ENCODE measurements around the gene TNFRSF1B. TPM values are rescaled to one million over a fixed set of nuclear protein-coding genes. Genes with fewer than 3 reads are reported as not detected.

TNFRSF1B gene
- total and polyA plus RNA-seq, 9 of the 15 experiments (the other 6 are each of a cell fraction or from before 2014, with no cell fraction given): 8.8 to 91.3 (median 36.0) TPM

DNA sequence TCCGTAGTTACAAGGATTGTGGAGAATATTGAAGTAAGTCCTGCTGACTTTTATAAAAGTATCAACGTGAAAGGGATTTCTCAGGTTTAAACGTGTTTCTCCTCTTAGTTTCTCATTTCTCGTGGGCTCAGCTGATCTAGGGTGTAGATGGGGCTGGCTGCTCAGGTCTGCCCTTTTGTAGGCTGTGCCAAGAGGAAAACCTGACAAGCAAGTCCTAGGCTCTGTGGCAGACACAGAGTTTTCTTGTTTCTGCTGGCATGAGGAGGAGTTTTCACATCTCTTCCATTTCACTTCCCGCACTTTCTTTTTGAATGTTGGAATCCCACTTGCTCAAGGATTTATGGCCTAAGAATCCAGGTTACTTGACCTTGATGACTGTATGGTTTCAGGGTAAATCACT, 77.8 kb downstream of the TNFRSF1B start (continued):
- no peak for TF ChIP-seq CUX1 (CRISPR knock-in tag; IDR thresholded peaks at IDR 0.05)
- TF ChIP-seq PHTF2 (CRISPR knock-in tag; IDR thresholded peaks at IDR 0.05): no peak
- TF ChIP-seq MYC (IDR thresholded peaks at IDR 0.05; ENCODE audit: low read depth, low read length): no peak
- no peak for TF ChIP-seq MYC (CRISPR knock-in tag; IDR thresholded peaks at IDR 0.05; ENCODE audit: borderline replicate concordance, low read depth)
- no peak for TF ChIP-seq ARID1B (IDR thresholded peaks at IDR 0.05)
- TF ChIP-seq KLF13 (tag; IDR thresholded peaks at IDR 0.05; ENCODE audit: borderline replicate concordance, low read depth): no peak

DNA sequence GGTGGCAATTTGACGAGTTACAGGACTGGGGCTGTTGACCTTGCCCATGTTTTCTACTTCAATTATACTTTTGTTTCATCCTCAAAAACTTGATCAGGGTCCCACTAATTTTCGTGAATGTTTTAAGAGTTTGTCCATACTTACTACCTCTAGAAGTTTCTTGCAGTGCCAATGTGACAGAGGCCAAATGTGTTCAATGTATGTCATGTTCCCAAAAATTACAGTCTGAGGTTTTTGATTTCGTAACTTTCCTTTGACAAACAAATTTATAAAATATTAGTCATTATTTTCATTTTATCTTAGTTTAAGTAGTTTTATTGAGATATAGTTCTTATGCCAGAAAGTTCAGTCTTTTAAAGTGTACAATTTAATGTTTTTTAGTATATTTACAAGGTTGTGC, 78.3 kb downstream of the TNFRSF1B start:
- 88% methylated on average over 3 of the region's 3 CpGs for WGBS (ENCODE audit: insufficient coverage, low coverage, missing lambda C conversion rate)
- FAIRE-seq (no peak), ATAC-seq (no peak), DNase-seq (ENCODE audit: extremely low read depth in 1 of 4, low spot score in 3 of 4) (no peak)
- POLR2A ChIA-PET: interaction anchor here (0.9 to 1.7 kb wide), 3 partner anchors 9 to 419 kb away, joined by 3 to 5 read pairs (median 4); no protein-coding TSS in a partner anchor
- no peak overlapping the region for H3K9ac ChIP-seq (ENCODE audit: insufficient read depth in 1 of 2, low read depth in 2 of 2, low read length in 2 of 2)
- TF ChIP-seq HMBOX1 (IDR thresholded peaks at IDR 0.05): no peak
- no peak for TF ChIP-seq CEBPG (CRISPR knock-in tag; IDR thresholded peaks at IDR 0.05)
- 0 out of 4 replicates have a peak, but pooled peaks have one; percentile 14 to 27 for TF ChIP-seq CEBPG (tag; conservative IDR thresholded peaks at IDR 0.05 in 1 of 2, IDR thresholded peaks at IDR 0.05 in 1 of 2)
- no peaks in the 10 kb centered on the region for H4K20me1 ChIP-seq (replicated peaks; ENCODE audit: control insufficient read depth, insufficient read depth, low read length)
- H3K9me3 ChIP-seq (replicated peaks; ENCODE audit: control insufficient read depth, insufficient read depth, low read depth, low read length): no peaks in the 10 kb centered on the region
- no TSS peak for BruUV-seq (replicated peaks)
- no peaks in the 10 kb centered on the region for H3K4me1 ChIP-seq (replicated peaks in 1 of 2; ENCODE audit: control insufficient read depth in 2 of 2, insufficient read depth in 2 of 2, low read length in 2 of 2)
- H3K36me3 ChIP-seq (ENCODE audit: control insufficient read depth, insufficient read depth, low read length): peaks cover 73% of the 10 kb centered on the region
- CTCF ChIA-PET (ENCODE audit: low intra/inter-chr PET ratio): interaction anchor here (1.8 kb wide), 1 partner anchor 120 kb away, joined by 4 read pairs; no protein-coding TSS in a partner anchor
- H3K79me2 ChIP-seq (ENCODE audit: control insufficient read depth, insufficient read depth, low read length): no peaks in the 10 kb centered on the region
- no peaks in the 10 kb centered on the region for H3K27me3 ChIP-seq (ENCODE audit: control insufficient read depth in 2 of 2, insufficient read depth in 2 of 2, low read length in 2 of 2)
- intact Hi-C loops (cut with micrococcal nuclease) (no loop called here), in situ Hi-C loops (cut with MboI) (no loop called here)
- H3K27ac ChIP-seq (ENCODE audit: extremely low read depth, low read depth, low read length): no peak overlapping the region
- H3K4me2 ChIP-seq (ENCODE audit: insufficient read depth, low read length): no peak overlapping the region
- no peaks in the 10 kb centered on the region for H3K9me1 ChIP-seq (ENCODE audit: control insufficient read depth, insufficient read depth, low read length)
- H3K4me3 ChIP-seq: no peak overlapping the region
- no peak overlapping the region for H2AFZ ChIP-seq (ENCODE audit: low read depth, low read length)
